Activated naive CD4-positive, alpha-beta T cell treated with anti-CD3 and anti-CD28 coated beads for 36 hours (primary cell): Measurements from ENCODE around the gene PWP2. TPM values are rescaled to one million over a fixed set of nuclear protein-coding genes. Genes with fewer than 3 reads are reported as not detected.

ENCODE experiments used
- CTCF ChIA-PET: fragments of 350-600 bp; sonication (Branson Sonifier 250); formaldehyde crosslinking; loops from one replicate; lab custom pipeline; 2021; ENCODE audit warnings: antibody characterized with exemption; lab: Charles Lee
- DNase-seq: peaks from one replicate; pipeline ENCODE4 v3.0.0-alpha.2; 2020
- H3K27ac Mint-ChIP-seq: one replicate; pipeline ENCODE4 v1.8.0; 2021; ENCODE audit warnings: mild to moderate bottlenecking, mixed read lengths
- H3K27me3 Mint-ChIP-seq: one replicate; pipeline ENCODE4 v1.8.0; 2021; ENCODE audit warnings: low read depth, mixed read lengths
- H3K36me3 Mint-ChIP-seq: one replicate; pipeline ENCODE4 v1.8.0; 2021; ENCODE audit warnings: low read depth, mixed read lengths
- H3K4me1 Mint-ChIP-seq: one replicate; pipeline ENCODE4 v1.8.0; 2021; ENCODE audit warnings: low read depth, mixed read lengths
- H3K4me3 Mint-ChIP-seq: one replicate; pipeline ENCODE4 v1.8.0; 2021; ENCODE audit warnings: mild to moderate bottlenecking, moderate library complexity, mixed read lengths
- H3K9me3 Mint-ChIP-seq: one replicate; pipeline ENCODE4 v1.8.0; 2021; ENCODE audit warnings: mixed read lengths
- intact Hi-C: fragments of 100-400 bp; cut with micrococcal nuclease; formaldehyde crosslinking; loops from one replicate; pipeline ENCODE4 v1.15.1; 2023
- total RNA-seq, 2 experiments: library from RNA; stranded (reverse); gene quantifications; one replicate each; pipeline ENCODE4 v1.2.3, GENCODE V29; 2021

PWP2 gene
- total RNA-seq, 2 experiments from 2014 or later, result 29.6 to 30.9 TPM

GRCh38 chr21:44070391-44070790 lies 36.8 kb upstream of the PWP2 start:
- no peak overlapping the region for H3K4me3 Mint-ChIP-seq
- H3K36me3 Mint-ChIP-seq, result peaks cover 19% of the 10 kb centered on the region
- no peaks in the 10 kb centered on the region for H3K27me3 Mint-ChIP-seq
- DNase-seq, result no peak
- intact Hi-C loops, result no loop called here
- no peak overlapping the region for H3K27ac Mint-ChIP-seq
- H3K4me1 Mint-ChIP-seq, result peaks cover 15% of the 10 kb centered on the region
- H3K9me3 Mint-ChIP-seq, result no peaks in the 10 kb centered on the region
- CTCF ChIA-PET, result interaction anchor here (0.6 kb wide), 1 partner anchor 16 kb away, joined by 3 read pairs; no protein-coding TSS in a partner anchor

- DNase-seq, result no peak
- H3K27me3 Mint-ChIP-seq, result no peaks in the 10 kb centered on the region
Measured at GRCh38 chr21:44071359-44072104, 35.7 kb upstream of the PWP2 start.

DNA sequence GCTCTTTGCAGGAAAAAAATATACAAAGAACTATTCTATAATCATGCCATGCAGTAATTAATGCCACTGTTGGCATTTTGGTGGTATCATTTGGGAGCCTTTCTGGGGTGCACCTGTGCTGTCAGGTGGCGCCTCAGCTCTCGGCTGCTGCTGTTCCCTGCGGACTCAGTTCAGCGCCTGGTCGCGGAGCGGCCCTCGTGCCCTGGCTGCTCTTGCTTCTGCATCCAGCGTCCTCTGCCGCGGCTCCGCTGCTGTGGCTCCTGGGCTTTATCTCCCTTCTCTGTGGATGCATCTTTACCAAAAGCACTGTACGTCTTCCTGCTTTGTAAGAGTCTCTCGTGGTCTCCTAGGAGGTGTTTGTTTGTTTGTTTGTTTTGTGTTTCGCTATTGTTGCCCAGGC lies 35.1 kb upstream of the PWP2 start:
- no peak overlapping the region for H3K27ac Mint-ChIP-seq
- no peaks in the 10 kb centered on the region for H3K27me3 Mint-ChIP-seq
- no peak overlapping the region for H3K4me3 Mint-ChIP-seq
- intact Hi-C loops, result no loop called here
- peaks cover 21% of the 10 kb centered on the region for H3K36me3 Mint-ChIP-seq
- H3K9me3 Mint-ChIP-seq, result no peaks in the 10 kb centered on the region
- H3K4me1 Mint-ChIP-seq, result peaks cover 10% of the 10 kb centered on the region
- DNase-seq, result no peak
- CTCF ChIA-PET, result interaction anchor here (0.6 kb wide), 1 partner anchor 25 kb away, joined by 4 read pairs; no protein-coding TSS in a partner anchor

More at GRCh38 chr21:44071359-44072104, 35.7 kb upstream of the PWP2 start:
- peaks cover 20% of the 10 kb centered on the region for H3K36me3 Mint-ChIP-seq
- H3K27ac Mint-ChIP-seq, result peak overlapping the region; percentile 9
- CTCF ChIA-PET, result interaction anchor here (0.6 kb wide), 1 partner anchor 24 kb away, joined by 4 read pairs; no protein-coding TSS in a partner anchor
- intact Hi-C loops, result no loop called here
- H3K9me3 Mint-ChIP-seq, result no peaks in the 10 kb centered on the region
- no peak overlapping the region for H3K4me3 Mint-ChIP-seq
- peaks cover 10% of the 10 kb centered on the region for H3K4me1 Mint-ChIP-seq

- H3K27ac Mint-ChIP-seq, result peak overlapping the region; percentile 7
- peaks cover 27% of the 10 kb centered on the region for H3K36me3 Mint-ChIP-seq
- intact Hi-C loops, result no loop called here
- no peaks in the 10 kb centered on the region for H3K9me3 Mint-ChIP-seq
- peaks cover 23% of the 10 kb centered on the region for H3K4me1 Mint-ChIP-seq
- CTCF ChIA-PET, result interaction anchor here (0.6 to 1.0 kb wide), 2 partner anchors 9 to 269 kb away, joined by 3 read pairs; no protein-coding TSS in a partner anchor
- DNase-seq, result no peak
- no peak overlapping the region for H3K4me3 Mint-ChIP-seq
- no peaks in the 10 kb centered on the region for H3K27me3 Mint-ChIP-seq
Measured at GRCh38 chr21:44074315-44074958, 32.8 kb upstream of the PWP2 start.

- CTCF ChIA-PET, result no interaction called here
- H3K9me3 Mint-ChIP-seq, result no peaks in the 10 kb centered on the region
- peaks cover 40% of the 10 kb centered on the region for H3K36me3 Mint-ChIP-seq
- H3K4me3 Mint-ChIP-seq, result no peak overlapping the region
- peaks cover 29% of the 10 kb centered on the region for H3K4me1 Mint-ChIP-seq
- no peaks in the 10 kb centered on the region for H3K27me3 Mint-ChIP-seq
- peak overlapping the region; percentile 79 for H3K27ac Mint-ChIP-seq
- intact Hi-C loops, result no loop called here
- no peak for DNase-seq
Measured at GRCh38 chr21:44076316-44076715, 30.9 kb upstream of the PWP2 start.

DNA sequence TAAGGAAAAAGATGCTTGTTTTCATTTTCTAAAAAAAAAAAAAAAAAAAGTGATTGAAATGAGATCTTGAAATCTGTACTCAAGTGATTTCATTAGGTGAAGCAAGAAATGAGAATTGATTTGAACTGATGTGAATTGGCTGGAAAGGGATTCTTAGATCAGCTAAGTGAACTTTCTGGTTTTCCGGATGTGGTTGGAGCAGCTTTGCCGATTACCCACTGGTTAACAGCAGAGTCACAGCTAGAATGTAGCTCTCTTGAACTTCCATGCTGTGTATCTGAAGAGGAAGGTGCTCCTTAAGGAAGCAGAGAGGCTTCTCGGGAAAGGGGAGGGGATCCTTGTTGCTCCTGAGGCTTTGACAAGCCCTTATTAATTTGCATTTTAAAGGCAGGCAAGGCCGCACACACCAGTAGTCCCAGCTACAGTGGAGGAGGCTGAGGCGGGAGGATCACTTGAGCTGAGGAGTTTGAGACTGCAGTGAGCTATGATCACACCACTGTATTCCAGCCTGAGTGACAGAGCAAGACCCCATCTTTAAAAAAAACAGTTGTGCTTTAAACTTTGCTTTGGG lies 28.7 kb upstream of the PWP2 start:
- Mint-ChIP-seq H3K4me3 (no peak overlapping the region), H3K9me3 (no peaks in the 10 kb centered on the region), H3K4me1 (peaks cover 50% of the 10 kb centered on the region), H3K27me3 (no peaks in the 10 kb centered on the region), H3K36me3 (peaks cover 57% of the 10 kb centered on the region), H3K27ac (peak overlapping the region; percentile 83)
- no peak for DNase-seq
- CTCF ChIA-PET, result interaction anchor here (0.6 to 1.3 kb wide), 3 partner anchors 13 to 65 kb away, joined by 3 to 12 read pairs (median 3); no protein-coding TSS in a partner anchor
- intact Hi-C loops, result no loop called here

DNA sequence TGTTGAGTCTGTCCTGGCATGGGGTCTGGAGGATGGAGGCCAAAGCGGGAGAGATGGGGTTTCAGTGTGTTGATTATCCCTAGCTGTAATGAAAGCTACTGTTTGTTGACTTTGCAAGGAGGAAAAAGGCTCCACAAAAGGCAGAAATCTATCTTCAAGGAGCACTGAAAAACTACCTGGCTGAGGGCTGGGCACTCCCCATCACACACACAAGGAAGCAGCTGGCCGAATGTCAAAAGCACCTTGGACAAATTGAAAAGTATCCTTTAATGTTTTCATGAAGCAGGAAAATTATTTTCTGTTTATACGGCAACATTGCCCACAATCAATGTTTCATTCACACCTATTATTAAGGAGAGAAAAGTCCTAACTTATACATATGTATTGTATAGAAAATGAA lies 27.8 kb upstream of the PWP2 start:
- H3K9me3 Mint-ChIP-seq, result no peaks in the 10 kb centered on the region
- CTCF ChIA-PET, result interaction anchor here (0.7 to 0.8 kb wide), 2 partner anchors 9 to 12 kb away, joined by 3 read pairs; no protein-coding TSS in a partner anchor
- DNase-seq, result no peak
- peak overlapping the region; percentile 46 for H3K27ac Mint-ChIP-seq
- H3K4me1 Mint-ChIP-seq, result peaks cover 59% of the 10 kb centered on the region
- H3K4me3 Mint-ChIP-seq, result no peak overlapping the region
- peaks cover 60% of the 10 kb centered on the region for H3K36me3 Mint-ChIP-seq
- intact Hi-C loops, result no loop called here
- no peaks in the 10 kb centered on the region for H3K27me3 Mint-ChIP-seq

DNA sequence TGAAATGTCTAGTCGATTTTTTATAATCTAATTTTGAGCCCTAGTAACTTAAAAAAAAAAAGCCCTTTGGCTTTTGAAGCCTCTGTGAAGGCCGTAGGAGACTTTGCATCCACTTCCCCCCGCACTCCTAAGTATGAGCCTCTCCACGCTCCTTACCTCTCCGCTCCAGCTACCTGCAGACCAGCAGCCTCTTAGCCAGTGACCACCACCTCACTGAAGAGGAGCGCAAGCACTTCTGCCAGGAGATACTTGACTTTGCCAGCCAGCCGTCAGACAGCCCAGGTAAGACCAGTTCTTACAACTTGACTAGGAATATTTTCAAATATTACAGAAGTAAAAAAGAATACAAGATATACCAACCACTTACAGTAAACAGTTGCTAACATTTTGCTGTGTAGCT lies 27.4 kb upstream of the PWP2 start:
- peak overlapping the region; percentile 76 for H3K27ac Mint-ChIP-seq
- CTCF ChIA-PET, result interaction anchor here (0.8 kb wide), 1 partner anchor 8 kb away, joined by 3 read pairs; no protein-coding TSS in a partner anchor
- H3K36me3 Mint-ChIP-seq, result peaks cover 62% of the 10 kb centered on the region
- intact Hi-C loops, result no loop called here
- DNase-seq, result no peak
- H3K9me3 Mint-ChIP-seq, result no peaks in the 10 kb centered on the region
- no peak overlapping the region for H3K4me3 Mint-ChIP-seq
- H3K4me1 Mint-ChIP-seq, result peaks cover 63% of the 10 kb centered on the region
- no peaks in the 10 kb centered on the region for H3K27me3 Mint-ChIP-seq

GRCh38 chr21:44082648-44083440 lies 24.4 kb upstream of the PWP2 start:
- peaks cover 68% of the 10 kb centered on the region for H3K36me3 Mint-ChIP-seq
- peak; percentile 39 for DNase-seq
- peaks cover 82% of the 10 kb centered on the region for H3K4me1 Mint-ChIP-seq
- H3K4me3 Mint-ChIP-seq, result peak overlapping the region; percentile 58
- H3K9me3 Mint-ChIP-seq, result no peaks in the 10 kb centered on the region
- peak overlapping the region; percentile 97 for H3K27ac Mint-ChIP-seq
- CTCF ChIA-PET, result interaction anchor here (0.6 to 3.0 kb wide), 10 partner anchors 8 to 219 kb away, joined by 3 to 14 read pairs (median 4); no protein-coding TSS in a partner anchor
- H3K27me3 Mint-ChIP-seq, result no peaks in the 10 kb centered on the region
- intact Hi-C loops, result loop anchor here (2.0 kb wide), 3 partner anchors 18 to 70 kb away; partner anchors contain the start of gene TRAPPC10

DNA sequence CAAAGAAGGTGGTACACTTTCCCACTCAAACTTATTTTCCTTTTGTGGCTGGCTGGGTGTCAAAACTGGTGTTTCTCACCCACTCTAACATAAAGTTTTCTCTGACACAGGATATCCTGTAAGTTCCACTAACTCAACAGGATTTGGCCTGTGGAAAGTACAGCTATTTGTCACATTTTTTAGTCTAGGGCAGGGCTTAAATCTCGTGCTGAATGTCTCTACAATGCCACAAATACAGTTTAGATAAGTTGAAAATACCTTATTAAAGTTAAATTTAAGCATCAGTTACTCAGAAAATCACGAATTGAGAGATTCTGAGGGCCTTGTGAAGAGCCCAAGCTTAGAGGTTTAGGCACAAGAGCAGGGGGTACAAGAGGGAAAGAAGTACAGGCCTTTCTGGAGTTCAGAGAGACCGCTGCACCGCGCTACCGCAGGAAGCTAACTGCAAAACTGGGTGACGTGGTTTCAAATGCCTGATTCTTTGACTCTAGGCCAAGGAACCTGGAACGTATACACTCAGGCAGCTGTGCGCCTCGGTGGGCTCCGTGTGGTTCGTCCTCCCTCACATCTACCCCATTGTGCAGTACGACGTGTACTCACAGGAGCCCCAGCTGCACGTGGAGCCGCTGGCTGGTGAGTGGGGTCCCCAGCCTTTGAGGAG lies 23.4 kb upstream of the PWP2 start:
- CTCF ChIA-PET, result interaction anchor here (0.6 to 3.0 kb wide), 11 partner anchors 9 to 220 kb away, joined by 3 to 14 read pairs (median 4); no protein-coding TSS in a partner anchor
- Mint-ChIP-seq H3K27me3 (no peaks in the 10 kb centered on the region), H3K4me1 (peaks cover 84% of the 10 kb centered on the region), H3K36me3 (peaks cover 69% of the 10 kb centered on the region), H3K27ac (peak overlapping the region; percentile 97), H3K9me3 (no peaks in the 10 kb centered on the region), H3K4me3 (peak overlapping the region; percentile 58)
- intact Hi-C loops, result loop anchor here (2.0 kb wide), 3 partner anchors 19 to 71 kb away; partner anchors contain the start of gene TRAPPC10
- peak; percentile 83 for DNase-seq
